ENCODE measurements around the gene CTNNA1. TPM values are rescaled to one million over a fixed set of nuclear protein-coding genes. Genes with fewer than 3 reads are reported as not detected.
"Not testable (repeated sequence)": the region's sequence is repeated elsewhere in the genome, so short reads cannot be mapped to it uniquely, and the experiment has no call there.

Gene CTNNA1
- total RNA-seq, 2 experiments from 2014 or later: 36.8 to 43.0 TPM

GRCh38 chr5:138803285-138803684 is 50.1 kb downstream of the CTNNA1 start:
- Mint-ChIP-seq H3K4me1 (ENCODE audit: low read depth) (peaks cover 9% of the 10 kb centered on the region), H3K9me3 (peaks cover 7% of the 10 kb centered on the region), H3K27ac (no peak overlapping the region), H3K27me3 (ENCODE audit: low read depth) (peaks cover 38% of the 10 kb centered on the region), H3K4me3 (no peak overlapping the region), H3K36me3 (ENCODE audit: low read depth) (no peaks in the 10 kb centered on the region)
- CTCF ChIA-PET: no interaction called here
- intact Hi-C loops (cut with micrococcal nuclease): no loop called here
- DNase-seq: no peak

DNA sequence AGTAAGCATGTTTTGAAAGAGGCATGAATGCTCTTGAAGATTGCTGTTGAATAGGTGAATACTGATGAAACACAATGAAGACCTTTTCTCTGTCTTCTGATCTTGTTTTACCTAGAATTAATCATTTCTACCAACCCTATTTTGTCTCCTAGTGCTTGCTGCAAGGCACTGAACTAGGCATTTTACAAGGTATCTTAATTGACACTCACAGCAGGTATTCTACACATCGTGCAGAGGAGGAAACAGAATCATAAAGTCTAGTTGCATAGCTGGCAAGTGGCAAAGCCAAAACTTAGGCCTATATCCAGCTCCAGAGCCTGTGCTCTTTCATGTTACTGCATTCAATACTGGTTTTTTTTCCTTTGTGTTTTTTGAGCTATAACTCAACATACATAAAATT is 50.7 kb downstream of the CTNNA1 start:
- DNase-seq: no peak
- H3K4me1 Mint-ChIP-seq (ENCODE audit: low read depth): peaks cover 9% of the 10 kb centered on the region
- H3K27ac Mint-ChIP-seq: no peak overlapping the region
- peaks cover 34% of the 10 kb centered on the region for H3K27me3 Mint-ChIP-seq (ENCODE audit: low read depth)
- intact Hi-C loops (cut with micrococcal nuclease): no loop called here
- peaks cover 7% of the 10 kb centered on the region for H3K9me3 Mint-ChIP-seq
- CTCF ChIA-PET: interaction anchor here (1.6 kb wide), 1 partner anchor 14 kb away, joined by 6 read pairs; no protein-coding TSS in a partner anchor
- H3K4me3 Mint-ChIP-seq: no peak overlapping the region
- no peaks in the 10 kb centered on the region for H3K36me3 Mint-ChIP-seq (ENCODE audit: low read depth)

DNA sequence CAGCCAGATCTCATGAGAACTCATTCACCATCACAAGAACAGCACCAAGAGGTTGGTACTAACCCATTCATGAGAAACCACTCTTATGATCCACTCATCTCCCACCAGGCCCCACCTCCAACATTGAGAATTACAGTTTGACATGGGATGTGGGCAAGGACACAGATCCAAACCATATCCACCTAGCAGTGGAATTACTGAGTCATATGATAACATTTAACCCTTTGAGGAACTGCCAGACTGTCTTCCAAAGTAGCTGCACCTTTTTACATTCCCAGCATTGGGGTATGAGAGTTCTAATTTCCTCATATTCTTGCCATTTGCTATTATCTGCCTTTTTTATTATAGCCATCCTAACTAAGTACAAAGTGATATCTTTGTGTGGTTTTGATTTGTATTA is 51.9 kb downstream of the CTNNA1 start:
- H3K27me3 Mint-ChIP-seq (ENCODE audit: low read depth): peaks cover 27% of the 10 kb centered on the region
- peaks cover 7% of the 10 kb centered on the region for H3K9me3 Mint-ChIP-seq
- H3K4me1 Mint-ChIP-seq (ENCODE audit: low read depth): peaks cover 9% of the 10 kb centered on the region
- CTCF ChIA-PET: interaction anchor here (1.6 kb wide), 1 partner anchor 15 kb away, joined by 6 read pairs; no protein-coding TSS in a partner anchor
- H3K36me3 Mint-ChIP-seq (ENCODE audit: low read depth): no peaks in the 10 kb centered on the region
- no peak overlapping the region for H3K4me3 Mint-ChIP-seq
- intact Hi-C loops (cut with micrococcal nuclease): no loop called here
- no peak overlapping the region for H3K27ac Mint-ChIP-seq
- DNase-seq: no peak

DNA sequence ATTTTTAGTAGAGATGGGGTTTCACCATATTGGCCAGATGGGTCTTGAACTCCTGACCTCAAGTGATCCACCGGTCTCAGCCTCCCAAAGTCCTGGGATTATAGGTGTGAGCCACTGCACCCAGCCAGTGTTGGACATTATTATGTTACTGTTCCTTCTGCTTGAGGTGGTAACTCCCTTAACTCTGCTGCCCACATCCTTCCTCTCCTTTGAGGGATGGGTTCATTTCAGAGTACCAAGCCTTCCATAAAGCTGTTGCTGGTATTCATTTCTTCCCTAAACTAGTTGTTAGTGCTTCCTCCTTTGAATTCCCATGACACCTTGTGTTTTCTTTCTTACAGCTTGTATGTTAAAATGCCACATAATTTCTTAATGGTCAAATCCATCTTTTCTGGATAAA is 54.0 kb downstream of the CTNNA1 start:
- Mint-ChIP-seq H3K27ac (no peak overlapping the region), H3K36me3 (ENCODE audit: low read depth) (no peaks in the 10 kb centered on the region), H3K4me1 (ENCODE audit: low read depth) (peaks cover 9% of the 10 kb centered on the region), H3K4me3 (no peak overlapping the region), H3K9me3 (peaks cover 5% of the 10 kb centered on the region), H3K27me3 (ENCODE audit: low read depth) (peaks cover 15% of the 10 kb centered on the region)
- CTCF ChIA-PET: no interaction called here
- intact Hi-C loops (cut with micrococcal nuclease): no loop called here
- no peak for DNase-seq

DNA sequence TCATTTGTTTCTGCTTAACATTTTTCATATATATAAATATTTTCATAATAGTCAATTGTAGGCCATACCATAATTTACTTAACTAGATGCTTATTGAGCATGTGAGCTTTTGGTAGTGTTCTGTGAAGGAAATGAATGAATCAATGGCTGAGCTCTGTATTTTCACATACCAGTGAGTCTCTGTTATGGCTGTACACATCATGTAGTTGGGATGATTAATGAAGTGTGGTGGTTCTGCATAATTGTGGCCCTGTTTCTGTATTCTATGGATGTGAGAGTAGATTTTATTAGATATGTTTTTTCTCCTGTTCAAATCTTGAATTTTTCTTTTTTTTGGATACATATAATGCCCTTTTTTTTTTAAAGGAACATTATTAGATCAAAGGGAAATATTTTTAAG is 56.2 kb downstream of the CTNNA1 start:
- H3K4me3 Mint-ChIP-seq: no peak overlapping the region
- no peak overlapping the region for H3K27ac Mint-ChIP-seq
- H3K9me3 Mint-ChIP-seq: peaks cover 5% of the 10 kb centered on the region
- intact Hi-C loops (cut with micrococcal nuclease): no loop called here
- peaks cover 6% of the 10 kb centered on the region for H3K27me3 Mint-ChIP-seq (ENCODE audit: low read depth)
- no peaks in the 10 kb centered on the region for H3K36me3 Mint-ChIP-seq (ENCODE audit: low read depth)
- no peak for DNase-seq
- CTCF ChIA-PET: interaction anchor here (0.6 to 1.9 kb wide), 4 partner anchors 13 to 85 kb away, joined by 3 to 8 read pairs (median 6); no protein-coding TSS in a partner anchor
- H3K4me1 Mint-ChIP-seq (ENCODE audit: low read depth): peaks cover 9% of the 10 kb centered on the region

DNA sequence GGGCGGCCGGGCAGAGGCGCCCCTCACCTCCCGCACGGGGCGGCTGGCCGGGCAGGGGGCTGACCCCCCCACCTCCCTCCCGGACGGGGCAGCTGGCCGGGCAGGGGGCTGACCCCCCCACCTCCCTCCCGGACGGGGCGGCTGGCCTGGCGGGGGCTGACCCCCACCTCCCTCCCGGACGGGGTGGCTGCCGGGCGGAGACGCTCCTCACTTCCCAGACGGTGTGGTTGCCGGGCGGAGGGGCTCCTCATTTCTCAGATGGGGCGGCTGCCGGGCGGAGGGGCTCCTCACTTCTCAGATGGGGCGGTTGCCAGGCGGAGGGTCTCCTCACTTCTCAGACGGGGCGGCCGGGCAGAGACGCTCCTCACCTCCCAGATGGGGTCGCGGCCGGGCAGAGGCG is 57.6 kb downstream of the CTNNA1 start:
- DNase-seq; H3K27me3 Mint-ChIP-seq (ENCODE audit: low read depth); intact Hi-C loops (cut with micrococcal nuclease); H3K9me3 Mint-ChIP-seq; H3K36me3 Mint-ChIP-seq (ENCODE audit: low read depth); H3K4me3 Mint-ChIP-seq; CTCF ChIA-PET; H3K4me1 Mint-ChIP-seq (ENCODE audit: low read depth); H3K27ac Mint-ChIP-seq: not testable (repeated sequence)

- DNase-seq: no peak
- H3K4me3 Mint-ChIP-seq: no peak overlapping the region
- no peaks in the 10 kb centered on the region for H3K36me3 Mint-ChIP-seq (ENCODE audit: low read depth)
- peaks cover 7% of the 10 kb centered on the region for H3K27me3 Mint-ChIP-seq (ENCODE audit: low read depth)
- H3K9me3 Mint-ChIP-seq: no peaks in the 10 kb centered on the region
- intact Hi-C loops (cut with micrococcal nuclease): no loop called here
- H3K27ac Mint-ChIP-seq: no peak overlapping the region
- CTCF ChIA-PET: interaction anchor here (0.6 kb wide), 1 partner anchor 13 kb away, joined by 3 read pairs; no protein-coding TSS in a partner anchor
- H3K4me1 Mint-ChIP-seq (ENCODE audit: low read depth): no peaks in the 10 kb centered on the region
Measured at GRCh38 chr5:138815529-138815928, 62.3 kb downstream of the CTNNA1 start.

- CTCF ChIA-PET: no interaction called here
- Mint-ChIP-seq H3K27me3 (ENCODE audit: low read depth) (peaks cover 14% of the 10 kb centered on the region), H3K4me3 (no peak overlapping the region), H3K27ac (peak overlapping the region; percentile 51), H3K9me3 (no peaks in the 10 kb centered on the region), H3K4me1 (ENCODE audit: low read depth) (no peaks in the 10 kb centered on the region), H3K36me3 (ENCODE audit: low read depth) (no peaks in the 10 kb centered on the region)
- intact Hi-C loops (cut with micrococcal nuclease): no loop called here
- DNase-seq: no peak
Measured at GRCh38 chr5:138817241-138817640, 64.0 kb downstream of the CTNNA1 start.

DNA sequence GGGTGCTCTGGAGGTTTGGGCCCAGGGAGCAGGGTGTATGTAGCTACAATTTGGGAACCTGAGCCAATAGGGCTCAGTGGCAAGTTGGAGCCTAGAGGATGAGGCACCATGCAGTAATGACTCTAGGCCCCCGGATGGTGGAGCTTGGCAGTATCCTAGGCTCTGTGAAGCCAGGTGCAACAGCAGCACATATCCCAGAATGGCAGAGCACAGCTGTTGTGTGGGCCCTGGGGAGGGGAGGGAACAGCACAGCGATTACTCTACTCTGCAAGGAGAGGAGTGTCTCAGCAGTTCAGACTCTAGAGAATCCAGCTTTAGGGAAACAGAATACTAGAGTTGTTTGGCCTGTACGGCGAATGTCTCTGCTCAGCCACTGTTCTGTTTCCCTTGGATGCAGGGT is 65.9 kb downstream of the CTNNA1 start:
- Mint-ChIP-seq H3K27me3 (ENCODE audit: low read depth) (peaks cover 20% of the 10 kb centered on the region), H3K4me1 (ENCODE audit: low read depth) (no peaks in the 10 kb centered on the region), H3K36me3 (ENCODE audit: low read depth) (no peaks in the 10 kb centered on the region), H3K9me3 (no peaks in the 10 kb centered on the region), H3K27ac (no peak overlapping the region), H3K4me3 (no peak overlapping the region)
- intact Hi-C loops (cut with micrococcal nuclease): no loop called here
- CTCF ChIA-PET: no interaction called here
- DNase-seq: no peak

DNA sequence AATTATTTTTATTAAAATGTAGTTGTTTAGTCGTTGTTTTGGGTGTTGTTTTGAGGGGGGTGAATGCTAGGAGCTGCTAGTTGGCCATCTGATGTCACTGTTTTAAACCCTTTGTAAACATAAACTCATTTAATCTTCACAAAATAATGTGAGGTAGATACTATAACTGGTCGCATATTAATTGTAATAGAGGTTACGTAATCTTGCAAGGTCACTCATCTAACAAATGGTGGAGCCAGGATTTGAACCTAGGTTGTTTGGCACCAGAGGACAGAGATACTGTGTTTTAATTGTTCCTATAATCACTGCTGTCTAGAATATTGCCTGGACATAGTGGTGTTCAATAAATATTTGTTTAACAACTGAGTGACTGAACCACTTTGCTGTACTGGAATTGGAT is 67.5 kb downstream of the CTNNA1 start:
- intact Hi-C loops (cut with micrococcal nuclease): no loop called here
- Mint-ChIP-seq H3K36me3 (ENCODE audit: low read depth) (no peaks in the 10 kb centered on the region), H3K27ac (no peak overlapping the region), H3K4me1 (ENCODE audit: low read depth) (no peaks in the 10 kb centered on the region), H3K27me3 (ENCODE audit: low read depth) (peaks cover 16% of the 10 kb centered on the region), H3K9me3 (no peaks in the 10 kb centered on the region), H3K4me3 (no peak overlapping the region)
- DNase-seq: no peak
- CTCF ChIA-PET: no interaction called here

- DNase-seq: no peak
- CTCF ChIA-PET: interaction anchor here (0.8 to 2.6 kb wide), 5 partner anchors 11 to 438 kb away, joined by 3 to 13 read pairs (median 4); no protein-coding TSS in a partner anchor
- Mint-ChIP-seq H3K4me1 (ENCODE audit: low read depth) (no peaks in the 10 kb centered on the region), H3K27me3 (ENCODE audit: low read depth) (peaks cover 16% of the 10 kb centered on the region), H3K9me3 (no peaks in the 10 kb centered on the region), H3K36me3 (ENCODE audit: low read depth) (no peaks in the 10 kb centered on the region), H3K4me3 (no peak overlapping the region), H3K27ac (no peak overlapping the region)
- intact Hi-C loops (cut with micrococcal nuclease): no loop called here
Measured at GRCh38 chr5:138824516-138824915, 71.3 kb downstream of the CTNNA1 start.

DNA sequence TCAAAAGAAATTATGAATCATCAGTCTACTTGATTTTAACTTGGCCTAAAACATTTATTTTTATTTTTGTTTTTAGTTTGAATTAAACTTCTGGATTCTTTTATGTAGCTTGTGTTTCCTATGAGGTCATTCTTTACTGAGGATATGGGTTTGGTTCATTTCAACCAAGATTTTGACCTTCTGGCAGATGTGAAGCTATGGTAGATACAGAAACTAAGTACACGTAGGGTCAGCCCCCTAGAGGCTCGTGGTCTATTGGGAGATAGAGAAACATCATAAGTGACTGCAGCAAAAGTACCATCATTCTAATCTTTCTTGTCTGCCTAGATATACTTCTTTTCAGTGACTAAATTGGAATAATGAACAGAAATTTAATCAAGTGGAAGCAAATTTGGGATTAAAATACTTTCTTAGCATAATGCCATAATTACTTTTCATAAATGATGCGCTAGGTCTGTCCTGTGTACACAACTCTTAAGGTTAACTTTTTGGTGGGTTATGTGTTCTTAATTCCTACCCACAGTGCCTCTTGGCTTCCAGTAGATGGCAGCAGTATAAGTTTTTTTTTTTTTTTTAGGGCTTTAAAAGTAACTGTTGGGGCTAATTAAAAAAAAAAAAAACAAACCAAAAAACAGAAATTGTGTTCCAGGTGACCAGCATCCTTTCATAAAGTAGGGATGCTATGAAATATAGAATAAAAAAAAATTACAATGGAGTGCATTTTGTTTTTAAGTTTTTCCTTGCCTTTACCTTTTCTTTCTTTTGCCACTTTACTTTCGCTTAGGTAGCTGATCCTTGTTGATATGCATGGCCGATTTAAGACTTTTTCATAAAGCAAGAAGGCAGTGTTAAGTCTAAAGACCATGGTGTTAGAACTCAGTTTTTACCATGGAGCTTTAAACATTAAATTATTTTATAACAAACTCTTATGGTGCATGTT is 72.0 kb downstream of the CTNNA1 start:
- no peak for DNase-seq
- H3K27ac Mint-ChIP-seq: no peak overlapping the region
- H3K9me3 Mint-ChIP-seq: no peaks in the 10 kb centered on the region
- CTCF ChIA-PET: interaction anchor here (0.5 to 2.6 kb wide), 13 partner anchors 10 to 571 kb away, joined by 3 to 13 read pairs (median 4); no protein-coding TSS in a partner anchor
- no peak overlapping the region for H3K4me3 Mint-ChIP-seq
- no peaks in the 10 kb centered on the region for H3K4me1 Mint-ChIP-seq (ENCODE audit: low read depth)
- H3K36me3 Mint-ChIP-seq (ENCODE audit: low read depth): no peaks in the 10 kb centered on the region
- intact Hi-C loops (cut with micrococcal nuclease): loop anchor here (1.0 to 5.0 kb wide), 2 partner anchors 183 to 437 kb away; no protein-coding TSS in a partner anchor
- peaks cover 16% of the 10 kb centered on the region for H3K27me3 Mint-ChIP-seq (ENCODE audit: low read depth)

DNA sequence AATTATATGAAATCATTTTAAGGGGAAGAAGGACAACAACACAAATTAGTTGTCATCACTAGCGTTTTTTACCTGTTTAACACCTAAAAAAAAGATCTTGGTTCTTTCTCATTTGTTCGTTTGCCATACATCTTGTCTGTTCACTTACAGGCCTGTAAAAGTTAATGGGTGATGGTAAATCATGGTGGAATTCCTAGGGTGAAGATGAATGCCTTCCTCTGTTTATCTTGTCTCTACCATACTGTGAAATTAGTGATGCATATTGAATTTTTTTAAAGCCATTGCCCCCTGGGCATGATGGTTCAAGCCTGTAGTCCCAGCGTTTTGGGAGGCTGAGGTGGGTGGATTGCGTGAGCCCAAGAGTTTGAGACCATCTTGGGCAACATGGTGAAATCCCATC is 75.3 kb downstream of the CTNNA1 start:
- H3K27ac Mint-ChIP-seq: no peak overlapping the region
- H3K36me3 Mint-ChIP-seq (ENCODE audit: low read depth): no peaks in the 10 kb centered on the region
- H3K4me1 Mint-ChIP-seq (ENCODE audit: low read depth): no peaks in the 10 kb centered on the region
- intact Hi-C loops (cut with micrococcal nuclease): loop anchor here (5.0 kb wide), 1 partner anchor 186 kb away; no protein-coding TSS in a partner anchor
- peaks cover 6% of the 10 kb centered on the region for H3K27me3 Mint-ChIP-seq (ENCODE audit: low read depth)
- DNase-seq: no peak
- no peaks in the 10 kb centered on the region for H3K9me3 Mint-ChIP-seq
- no peak overlapping the region for H3K4me3 Mint-ChIP-seq
- CTCF ChIA-PET: interaction anchor here (0.6 to 0.7 kb wide), 3 partner anchors 13 to 339 kb away, joined by 3 to 5 read pairs (median 3); no protein-coding TSS in a partner anchor
